ENCODE results near the gene ESR1.

- no peak for TF ChIP-seq CTCF (IDR thresholded peaks at IDR 0.05)
- no peak for TF ChIP-seq POLR2A (IDR thresholded peaks at IDR 0.05)
- no peak for TF ChIP-seq EP300 (IDR thresholded peaks at IDR 0.05)
These were observed 185.9 kb downstream of the ESR1 start for GRCh38 chr6:151993364-151993763.

Measured in upper lobe of left lung (tissue), 4 donors.